ENCODE results near the gene ACAN. TPM values are rescaled to one million over a fixed set of nuclear protein-coding genes. Genes with fewer than 3 reads are reported as not detected.

The ACAN gene
- total RNA-seq, 1 experiment from 2014 or later, result 0.50 TPM

DNA sequence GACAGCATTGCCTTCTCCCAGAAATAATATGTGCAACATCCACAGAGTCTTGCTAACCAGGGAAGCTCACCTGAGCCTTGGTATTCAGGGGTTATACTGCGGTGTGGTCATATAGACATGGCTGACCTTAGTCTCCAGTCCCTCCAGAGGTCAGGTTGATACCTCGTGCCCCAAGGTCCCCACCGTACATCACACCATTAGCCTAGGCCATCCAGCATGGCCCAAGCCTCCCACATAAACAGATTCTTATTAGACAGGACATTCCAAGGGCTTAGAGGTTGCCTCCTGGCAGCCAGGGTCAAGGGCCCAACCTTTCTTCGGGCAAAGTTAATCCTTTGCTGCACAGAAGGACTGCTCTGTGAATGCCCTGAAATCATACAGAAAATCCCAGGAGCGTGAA lies 18.8 kb downstream of the ACAN start:
- Histone ChIP-seq H4K20me1 (ENCODE audit: control insufficient read depth, insufficient read depth, insufficient read length) (no peaks in the 10 kb centered on the region), H4K91ac (ENCODE audit: insufficient read length, low read depth, low read length) (no peak overlapping the region), H2BK15ac (ENCODE audit: low read depth, low read length) (no peak overlapping the region), H3T11ph (ENCODE audit: low read length) (no peak overlapping the region), H3K23me2 (ENCODE audit: insufficient read length, low read depth, low read length, poor library complexity, severe bottlenecking) (no peaks in the 10 kb centered on the region), H4K8ac (replicated peaks; ENCODE audit: insufficient read length, low read depth, low read length) (no peak overlapping the region), H3K9me3 (ENCODE audit: control insufficient read depth, low read depth, low read length) (no peaks in the 10 kb centered on the region), H3K56ac (ENCODE audit: insufficient read length, low read depth, low read length) (no peak overlapping the region), H3K79me1 (ENCODE audit: insufficient read depth, low read depth, low read length, poor library complexity, severe bottlenecking) (no peaks in the 10 kb centered on the region), H3K27ac (ENCODE audit: insufficient read length, low read depth, low read length) (no peak overlapping the region), H2BK12ac (ENCODE audit: insufficient read length, low read depth, low read length) (no peak overlapping the region), H3K14ac (ENCODE audit: insufficient read depth, low read length) (no peak overlapping the region), H4K5ac (ENCODE audit: insufficient read length, low read depth, low read length) (no peak overlapping the region), H3K4me1 (ENCODE audit: insufficient read depth, low read length) (no peaks in the 10 kb centered on the region), H2BK5ac (ENCODE audit: insufficient read length, low read length) (no peak overlapping the region), H2AK5ac (ENCODE audit: insufficient read length, low read length) (no peak overlapping the region), H3K4me2 (ENCODE audit: insufficient read depth, insufficient read length, low read length) (no peak overlapping the region), H3K23ac (ENCODE audit: insufficient read length, low read depth, low read length) (no peak overlapping the region), H2AFZ (ENCODE audit: low read length) (no peak overlapping the region), H3K18ac (ENCODE audit: insufficient read length, low read depth, low read length) (no peak overlapping the region), H3K79me2 (ENCODE audit: insufficient read depth, low read length) (no peaks in the 10 kb centered on the region), H3K27me3 (ENCODE audit: insufficient read depth, low read length) (no peaks in the 10 kb centered on the region), H3K4ac (ENCODE audit: low read depth, low read length) (no peak overlapping the region), H2BK120ac (ENCODE audit: low read depth, low read length, poor library complexity, severe bottlenecking) (no peak overlapping the region), H2BK20ac (ENCODE audit: low read depth, low read length, poor library complexity, severe bottlenecking) (no peak overlapping the region), H3K9ac (ENCODE audit: extremely low read depth, insufficient read length, low read length) (no peak overlapping the region)
- no peaks in the 10 kb centered on the region for H3K36me3 Mint-ChIP-seq (ENCODE audit: insufficient read depth in 1 of 3, low read depth in 3 of 3)
- H3K4me3 Mint-ChIP-seq, result no peak overlapping the region
- H3K27ac Mint-ChIP-seq, result no peak overlapping the region; a peak in 1 of 7 replicates
- H3K9me3 Mint-ChIP-seq, result no peaks in the 10 kb centered on the region; a peak in 1 of 5 replicates
- no CpG with 5 or more reads among the region's 5 CpGs for WGBS (ENCODE audit: extremely low coverage, insufficient read length, low lambda C conversion rate)
- TF ChIP-seq, protein P1, sequence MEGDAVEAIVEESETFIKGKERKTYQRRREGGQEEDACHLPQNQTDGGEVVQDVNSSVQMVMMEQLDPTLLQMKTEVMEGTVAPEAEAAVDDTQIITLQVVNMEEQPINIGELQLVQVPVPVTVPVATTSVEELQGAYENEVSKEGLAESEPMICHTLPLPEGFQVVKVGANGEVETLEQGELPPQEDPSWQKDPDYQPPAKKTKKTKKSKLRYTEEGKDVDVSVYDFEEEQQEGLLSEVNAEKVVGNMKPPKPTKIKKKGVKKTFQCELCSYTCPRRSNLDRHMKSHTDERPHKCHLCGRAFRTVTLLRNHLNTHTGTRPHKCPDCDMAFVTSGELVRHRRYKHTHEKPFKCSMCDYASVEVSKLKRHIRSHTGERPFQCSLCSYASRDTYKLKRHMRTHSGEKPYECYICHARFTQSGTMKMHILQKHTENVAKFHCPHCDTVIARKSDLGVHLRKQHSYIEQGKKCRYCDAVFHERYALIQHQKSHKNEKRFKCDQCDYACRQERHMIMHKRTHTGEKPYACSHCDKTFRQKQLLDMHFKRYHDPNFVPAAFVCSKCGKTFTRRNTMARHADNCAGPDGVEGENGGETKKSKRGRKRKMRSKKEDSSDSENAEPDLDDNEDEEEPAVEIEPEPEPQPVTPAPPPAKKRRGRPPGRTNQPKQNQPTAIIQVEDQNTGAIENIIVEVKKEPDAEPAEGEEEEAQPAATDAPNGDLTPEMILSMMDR (conservative IDR thresholded peaks at IDR 0.05), result no peak
- peaks cover 26% of the 10 kb centered on the region for H3K27me3 Mint-ChIP-seq (ENCODE audit: low read depth)
- DNase-seq, result no peak
- peaks cover 0 to 4% of the 10 kb centered on the region in 2 experiments; a peak in 1 of 4 replicates for H3K4me1 Mint-ChIP-seq
